Trophoblast cell (in vitro differentiated cells and primary cell): ENCODE measurements around the gene ROR2.

Experiments used
- DNase-seq, 2 donors: peaks; one replicate each; pipeline ENCODE4 v3.0.0-alpha.2; 2016
- H2AFZ ChIP-seq: 2 replicates; pipeline ENCODE4 v1.6.1; 2013; ENCODE audit warnings: low read length, moderate library complexity, mild to moderate bottlenecking; ENCODE audit not compliant: insufficient read depth, poor library complexity
- H2AK5ac ChIP-seq: 2 replicates; pipeline ENCODE4 v1.6.1; 2013; ENCODE audit warnings: mild to moderate bottlenecking, low read length
- H2BK120ac ChIP-seq: 2 replicates; pipeline ENCODE4 v1.6.1; 2013; ENCODE audit warnings: low read length, mild to moderate bottlenecking, moderate library complexity; ENCODE audit not compliant: insufficient read depth, poor library complexity
- H2BK12ac ChIP-seq: 2 replicates; pipeline ENCODE4 v1.6.1; 2013; ENCODE audit warnings: mild to moderate bottlenecking, low read length, moderate library complexity
- H2BK5ac ChIP-seq: 2 replicates; pipeline ENCODE4 v1.6.1; 2013; ENCODE audit warnings: low read length, low read depth, moderate library complexity, mild to moderate bottlenecking; ENCODE audit not compliant: poor library complexity
- H3K14ac ChIP-seq: 2 replicates; pipeline ENCODE4 v1.6.1; 2013; ENCODE audit warnings: mild to moderate bottlenecking, low read length
- H3K18ac ChIP-seq: 2 replicates; pipeline ENCODE4 v1.6.1; 2013; ENCODE audit warnings: mild to moderate bottlenecking, low read length
- H3K23ac ChIP-seq: 2 replicates; pipeline ENCODE4 v1.6.1; 2013; ENCODE audit warnings: low read length
- H3K27ac ChIP-seq: 2 replicates; pipeline ENCODE4 v1.5.1; 2013; ENCODE audit warnings: low read depth, mild to moderate bottlenecking, inconsistent platforms, low read length, moderate library complexity
- H3K27me3 ChIP-seq: 2 replicates; pipeline ENCODE4 v1.6.1; 2013; ENCODE audit warnings: inconsistent platforms, mild to moderate bottlenecking, low read length, moderate library complexity; ENCODE audit not compliant: insufficient read depth
- H3K36me3 ChIP-seq, 2 experiments: 1 replicate in 1 of 2; 2 replicates in 1 of 2; pipeline ENCODE4 v1.6.1; 2013; ENCODE audit warnings: low read length in 2 of 2, mild to moderate bottlenecking in 2 of 2, moderate library complexity in 1 of 2; ENCODE audit not compliant: insufficient read depth in 2 of 2, control insufficient read depth in 1 of 2
- H3K4ac ChIP-seq: 2 replicates; pipeline ENCODE4 v1.6.1; 2013; ENCODE audit warnings: low read depth, mild to moderate bottlenecking, low read length, moderate library complexity
- H3K4me1 ChIP-seq, 2 experiments: 1 replicate in 1 of 2; 2 replicates in 1 of 2; pipeline ENCODE4 v1.6.1; 2013; ENCODE audit warnings: low read length in 2 of 2, mild to moderate bottlenecking in 2 of 2, moderate library complexity in 1 of 2; ENCODE audit not compliant: insufficient read depth in 2 of 2, control insufficient read depth in 1 of 2
- H3K4me2 ChIP-seq: 2 replicates; pipeline ENCODE4 v1.6.1; 2013; ENCODE audit warnings: inconsistent platforms, mild to moderate bottlenecking, low read length, moderate library complexity
- H3K4me3 ChIP-seq: 2 replicates; pipeline ENCODE4 v1.5.1; 2013; ENCODE audit warnings: mild to moderate bottlenecking, low read depth, low read length, inconsistent platforms
- H3K79me1 ChIP-seq: one replicate; pipeline ENCODE4 v1.6.1; 2013; ENCODE audit warnings: low read length
- H3K79me2 ChIP-seq: 2 replicates; pipeline ENCODE4 v1.6.1; 2013; ENCODE audit warnings: low read length, mild to moderate bottlenecking; ENCODE audit not compliant: control insufficient read depth, insufficient read depth, poor library complexity
- H3K9ac ChIP-seq: 2 replicates; pipeline ENCODE4 v1.6.1; 2013; ENCODE audit warnings: mild to moderate bottlenecking, low read length
- H3K9me3 ChIP-seq: 2 replicates; pipeline ENCODE4 v1.6.1; 2013; ENCODE audit warnings: low read depth, mild to moderate bottlenecking, control low read depth, inconsistent platforms, low read length; ENCODE audit not compliant: insufficient read depth
- H4K12ac ChIP-seq: 2 replicates; pipeline ENCODE4 v1.6.1; 2013; ENCODE audit warnings: low read depth, mild to moderate bottlenecking, low read length, moderate library complexity
- H4K8ac ChIP-seq: 2 replicates; pipeline ENCODE4 v1.6.1; 2013; ENCODE audit warnings: low read depth, mild to moderate bottlenecking, low read length, moderate library complexity
- H4K91ac ChIP-seq: one replicate; pipeline ENCODE4 v1.6.1; 2013; ENCODE audit warnings: low read depth, mild to moderate bottlenecking, low read length, moderate library complexity
- WGBS: extraction: QIAGEN DNeasy Blood & Tissue Kit; methylation state at CpG from one replicate; pipeline ENCODE4 v1.1.7; 2013; ENCODE audit warnings: missing lambda C conversion rate; ENCODE audit not compliant: insufficient read length, insufficient coverage; ENCODE audit errors: extremely low coverage; 5-methylcytosine and 5-hydroxymethylcytosine counted together

The ROR2 gene

GRCh38 chr9:91582181-91582580 lies 367.8 kb downstream of the ROR2 start:
- no peak overlapping the region for H3K27ac ChIP-seq
- H2AK5ac ChIP-seq = no peak overlapping the region
- no peaks in the 10 kb centered on the region for H3K27me3 ChIP-seq
- WGBS = no CpG with 5 or more reads among the region's 4 CpGs
- no peak overlapping the region for H3K23ac ChIP-seq
- no peak overlapping the region for H3K4ac ChIP-seq
- no peaks in the 10 kb centered on the region for H3K36me3 ChIP-seq
- no peak overlapping the region for H2BK120ac ChIP-seq
- H2AFZ ChIP-seq = no peak overlapping the region
- H2BK5ac ChIP-seq = no peak overlapping the region
- no peak overlapping the region for H3K9ac ChIP-seq
- H3K79me1 ChIP-seq = no peaks in the 10 kb centered on the region
- H3K4me2 ChIP-seq = no peak overlapping the region
- H4K12ac ChIP-seq = no peak overlapping the region
- H3K9me3 ChIP-seq = peaks cover 4% of the 10 kb centered on the region
- H2BK12ac ChIP-seq = no peak overlapping the region
- no peak for DNase-seq
- H3K79me2 ChIP-seq = no peaks in the 10 kb centered on the region
- H4K91ac ChIP-seq = no peak overlapping the region
- no peak overlapping the region for H3K18ac ChIP-seq
- no peak overlapping the region for H4K8ac ChIP-seq
- H3K4me3 ChIP-seq = no peak overlapping the region
- H3K4me1 ChIP-seq = no peaks in the 10 kb centered on the region
- no peak overlapping the region for H3K14ac ChIP-seq

GRCh38 chr9:91580136-91580535 lies 369.9 kb downstream of the ROR2 start:
- Histone ChIP-seq H3K79me1 (no peaks in the 10 kb centered on the region), H3K9me3 (peaks cover 4% of the 10 kb centered on the region), H2BK5ac (no peak overlapping the region), H3K27ac (no peak overlapping the region), H3K4me2 (no peak overlapping the region), H3K23ac (no peak overlapping the region), H3K4ac (no peak overlapping the region), H4K8ac (no peak overlapping the region), H4K91ac (no peak overlapping the region), H3K14ac (no peak overlapping the region), H3K4me1 (no peaks in the 10 kb centered on the region), H4K12ac (no peak overlapping the region), H2AFZ (no peak overlapping the region), H2BK12ac (no peak overlapping the region), H3K36me3 (no peaks in the 10 kb centered on the region), H3K27me3 (no peaks in the 10 kb centered on the region), H3K18ac (no peak overlapping the region), H3K4me3 (no peak overlapping the region), H3K9ac (no peak overlapping the region), H3K79me2 (no peaks in the 10 kb centered on the region), H2AK5ac (no peak overlapping the region), H2BK120ac (no peak overlapping the region)
- DNase-seq = no peak
- WGBS = no CpG with 5 or more reads among the region's 2 CpGs

DNA sequence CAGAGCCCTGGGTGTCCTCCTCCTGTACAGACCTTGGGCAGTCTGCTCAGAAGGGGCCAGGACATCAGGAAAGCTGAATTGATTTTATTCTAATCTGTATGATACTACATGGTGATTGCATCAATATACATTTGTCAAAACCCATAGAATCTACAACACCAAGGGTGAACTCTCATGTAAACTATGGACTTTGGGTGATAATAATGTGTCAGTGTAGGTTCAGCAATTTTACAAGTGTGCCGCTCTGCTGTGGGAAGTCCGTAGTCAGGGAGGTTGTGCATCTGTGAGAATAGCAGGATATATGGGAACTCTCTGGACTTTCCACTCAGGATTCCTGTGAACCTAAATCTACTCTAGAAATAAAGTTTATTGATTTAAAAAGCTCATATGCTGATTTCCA lies 371.1 kb downstream of the ROR2 start:
- no peak overlapping the region for H3K14ac ChIP-seq
- no peak overlapping the region for H2AK5ac ChIP-seq
- no peak overlapping the region for H2BK5ac ChIP-seq
- H3K4me2 ChIP-seq = no peak overlapping the region
- peaks cover 0 to 4% of the 10 kb centered on the region in 2 experiments for H3K4me1 ChIP-seq
- H3K79me2 ChIP-seq = no peaks in the 10 kb centered on the region
- no CpG with 5 or more reads among the region's 2 CpGs for WGBS
- no peak overlapping the region for H3K4ac ChIP-seq
- no peak overlapping the region for H2AFZ ChIP-seq
- no peak overlapping the region for H2BK12ac ChIP-seq
- no peak overlapping the region for H3K4me3 ChIP-seq
- no peak overlapping the region for H3K9ac ChIP-seq
- DNase-seq = no peak
- no peak overlapping the region for H4K8ac ChIP-seq
- no peak overlapping the region for H3K23ac ChIP-seq
- H3K79me1 ChIP-seq = no peaks in the 10 kb centered on the region
- no peak overlapping the region for H4K91ac ChIP-seq
- H3K9me3 ChIP-seq = peaks cover 1% of the 10 kb centered on the region
- no peak overlapping the region for H2BK120ac ChIP-seq
- H3K27ac ChIP-seq = no peak overlapping the region
- H3K27me3 ChIP-seq = no peaks in the 10 kb centered on the region
- H3K36me3 ChIP-seq = no peaks in the 10 kb centered on the region
- H4K12ac ChIP-seq = no peak overlapping the region
- H3K18ac ChIP-seq = no peak overlapping the region

DNA sequence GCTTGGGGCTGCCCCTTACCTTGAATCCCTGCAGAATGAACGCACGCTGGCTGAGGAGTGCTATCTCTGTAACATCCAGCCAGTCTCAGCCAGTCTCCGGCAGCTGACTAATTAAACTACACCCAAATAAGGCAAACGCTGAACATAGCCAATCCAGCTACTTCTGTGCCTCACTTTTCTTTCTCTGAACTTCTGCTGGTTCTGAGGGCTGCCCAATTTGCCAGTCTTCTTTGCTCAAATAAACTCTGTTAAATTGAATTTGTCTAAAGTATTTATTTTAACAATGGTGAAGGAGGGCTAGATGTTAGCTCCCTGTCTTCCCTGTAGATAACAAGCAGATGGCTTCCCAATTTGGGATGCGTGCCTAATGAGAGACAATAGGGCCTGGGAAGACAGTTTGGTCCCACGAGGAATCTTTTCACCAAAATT lies 372.4 kb downstream of the ROR2 start:
- no peak overlapping the region for H3K27ac ChIP-seq
- H2BK12ac ChIP-seq = no peak overlapping the region
- peaks cover 1% of the 10 kb centered on the region for H3K9me3 ChIP-seq
- H3K4me3 ChIP-seq = no peak overlapping the region
- H3K27me3 ChIP-seq = no peaks in the 10 kb centered on the region
- no peak overlapping the region for H3K4me2 ChIP-seq
- H3K23ac ChIP-seq = no peak overlapping the region
- no peak overlapping the region for H3K14ac ChIP-seq
- H3K79me2 ChIP-seq = no peaks in the 10 kb centered on the region
- no peak overlapping the region for H3K9ac ChIP-seq
- no peak overlapping the region for H2AK5ac ChIP-seq
- no CpG with 5 or more reads among the region's 6 CpGs for WGBS
- no peak overlapping the region for H4K8ac ChIP-seq
- no peak overlapping the region for H2BK120ac ChIP-seq
- no peak overlapping the region for H2BK5ac ChIP-seq
- H3K79me1 ChIP-seq = no peaks in the 10 kb centered on the region
- H2AFZ ChIP-seq = no peak overlapping the region
- H3K4me1 ChIP-seq = peaks cover 0 to 4% of the 10 kb centered on the region in 2 experiments
- no peaks in the 10 kb centered on the region for H3K36me3 ChIP-seq
- H3K4ac ChIP-seq = no peak overlapping the region
- H4K91ac ChIP-seq = no peak overlapping the region
- H3K18ac ChIP-seq = no peak overlapping the region
- H4K12ac ChIP-seq = no peak overlapping the region
- no peak for DNase-seq
